22Rv1 (cell line): ENCODE results near the gene KIRREL3.

Experiments
- ZFX ChIP-seq: fragments of 450-650 bp; IDR thresholded peaks from 2 replicates; pipeline ENCODE4 v1.6.1; 2017; ENCODE audit warnings: antibody characterized with exemption, borderline replicate concordance
- TF ChIP-seq, protein P1 (sequence below): fragments of 450-650 bp; IDR thresholded peaks from 2 replicates; pipeline ENCODE4 v1.5.1; 2017; ENCODE audit warnings: mild to moderate bottlenecking

DNA sequence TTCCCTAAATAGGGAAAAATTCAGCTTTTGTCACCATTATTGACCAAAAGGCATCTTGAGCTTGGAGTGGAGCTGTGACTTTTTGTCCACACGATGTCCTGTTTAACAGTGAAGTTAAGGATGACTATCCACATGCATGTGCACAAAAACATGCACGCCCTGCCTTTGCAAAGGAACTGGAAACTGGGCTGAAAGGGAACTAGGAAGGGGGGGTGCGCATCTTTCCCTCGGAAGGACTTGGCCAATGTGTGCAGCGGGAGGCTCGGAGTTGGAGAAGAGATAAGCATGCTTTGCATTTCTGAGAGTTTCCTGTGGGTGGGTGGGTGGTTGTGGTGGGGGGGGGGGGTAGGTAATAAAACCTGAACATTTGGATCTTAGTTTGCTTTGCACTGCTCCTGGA lies 411 bp upstream of the KIRREL3 start:
- TF ChIP-seq, protein P1, sequence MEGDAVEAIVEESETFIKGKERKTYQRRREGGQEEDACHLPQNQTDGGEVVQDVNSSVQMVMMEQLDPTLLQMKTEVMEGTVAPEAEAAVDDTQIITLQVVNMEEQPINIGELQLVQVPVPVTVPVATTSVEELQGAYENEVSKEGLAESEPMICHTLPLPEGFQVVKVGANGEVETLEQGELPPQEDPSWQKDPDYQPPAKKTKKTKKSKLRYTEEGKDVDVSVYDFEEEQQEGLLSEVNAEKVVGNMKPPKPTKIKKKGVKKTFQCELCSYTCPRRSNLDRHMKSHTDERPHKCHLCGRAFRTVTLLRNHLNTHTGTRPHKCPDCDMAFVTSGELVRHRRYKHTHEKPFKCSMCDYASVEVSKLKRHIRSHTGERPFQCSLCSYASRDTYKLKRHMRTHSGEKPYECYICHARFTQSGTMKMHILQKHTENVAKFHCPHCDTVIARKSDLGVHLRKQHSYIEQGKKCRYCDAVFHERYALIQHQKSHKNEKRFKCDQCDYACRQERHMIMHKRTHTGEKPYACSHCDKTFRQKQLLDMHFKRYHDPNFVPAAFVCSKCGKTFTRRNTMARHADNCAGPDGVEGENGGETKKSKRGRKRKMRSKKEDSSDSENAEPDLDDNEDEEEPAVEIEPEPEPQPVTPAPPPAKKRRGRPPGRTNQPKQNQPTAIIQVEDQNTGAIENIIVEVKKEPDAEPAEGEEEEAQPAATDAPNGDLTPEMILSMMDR, result no peak
- no peak for TF ChIP-seq ZFX
